MM.1S (cell line): Measurements from ENCODE around the gene HPS5.

Experiments
- DNase-seq: peaks from one replicate; pipeline ENCODE4 v3.0.0-alpha.2; 2015
- H2AFZ ChIP-seq: fragments of 300-600 bp; sonication (generic); 2 replicates; pipeline ENCODE4 v1.6.0; 2016; ENCODE audit warnings: antibody characterized with exemption, low read length
- H3F3A ChIP-seq: fragments of 300-600 bp; sonication (generic); 2 replicates; pipeline ENCODE4 v1.6.1; 2016; ENCODE audit warnings: mild to moderate bottlenecking, antibody characterized with exemption, low read length, moderate library complexity, mixed read lengths; ENCODE audit not compliant: insufficient read depth
- H3K27ac ChIP-seq: fragments of 300-600 bp; sonication (generic); 2 replicates; pipeline ENCODE4 v1.5.1; 2016; ENCODE audit warnings: mild to moderate bottlenecking, low read length
- H3K27me3 ChIP-seq: fragments of 300-600 bp; sonication (generic); replicated peaks from 2 replicates; pipeline ENCODE4 v1.6.0; 2016; ENCODE audit warnings: low read length; ENCODE audit not compliant: insufficient read depth
- H3K36me3 ChIP-seq: fragments of 300-600 bp; sonication (generic); replicated peaks from 2 replicates; pipeline ENCODE4 v1.6.1; 2016; ENCODE audit warnings: mild to moderate bottlenecking, low read length, mixed read lengths; ENCODE audit not compliant: insufficient read depth
- H3K4me1 ChIP-seq: fragments of 300-600 bp; sonication (generic); 2 replicates; pipeline ENCODE4 v1.6.1; 2016; ENCODE audit warnings: low read length, mixed read lengths
- H3K4me2 ChIP-seq: fragments of 300-600 bp; sonication (generic); 2 replicates; pipeline ENCODE4 v1.6.0; 2016; ENCODE audit warnings: low read depth, low read length
- H3K4me3 ChIP-seq: fragments of 300-600 bp; sonication (generic); 2 replicates; pipeline ENCODE4 v1.5.1; 2016; ENCODE audit warnings: low read length, mixed read lengths
- H3K79me2 ChIP-seq: fragments of 300-600 bp; sonication (generic); 2 replicates; pipeline ENCODE4 v1.6.1; 2016; ENCODE audit warnings: mixed run types, low read length, mixed read lengths
- H3K9ac ChIP-seq: fragments of 300-600 bp; sonication (generic); 2 replicates; pipeline ENCODE4 v1.6.1; 2016; ENCODE audit warnings: low read length, mixed read lengths
- H3K9me2 ChIP-seq: fragments of 300-600 bp; sonication (generic); replicated peaks from 2 replicates; pipeline ENCODE4 v1.6.1; 2016; ENCODE audit warnings: mild to moderate bottlenecking, low read length, mixed read lengths; ENCODE audit not compliant: insufficient read depth
- H3K9me3 ChIP-seq: fragments of 300-600 bp; sonication (generic); replicated peaks from 2 replicates; pipeline ENCODE4 v1.6.1; 2016; ENCODE audit warnings: mild to moderate bottlenecking, low read length, mixed read lengths; ENCODE audit not compliant: insufficient read depth
- H4K20me1 ChIP-seq: fragments of 300-600 bp; sonication (generic); 2 replicates; pipeline ENCODE4 v1.6.1; 2016; ENCODE audit warnings: mild to moderate bottlenecking, low read length, moderate library complexity, mixed read lengths; ENCODE audit not compliant: insufficient read depth
- EZH2 ChIP-seq: fragments of 300-600 bp; sonication (generic); optimal IDR thresholded peaks from 2 replicates; pipeline ENCODE3; 2017; ENCODE audit warnings: low read depth, mild to moderate bottlenecking, antibody characterized with exemption, low read length, mixed read lengths
- EZH2phosphoT487 ChIP-seq: fragments of 300-600 bp; sonication (generic); IDR thresholded peaks from 2 replicates; pipeline ENCODE4 v1.6.1; 2018; ENCODE audit warnings: antibody characterized with exemption, low read length
- TF ChIP-seq, protein P1 (sequence below): fragments of 300-600 bp; sonication (generic); IDR thresholded peaks from 2 replicates; pipeline ENCODE4 v1.5.1; 2016; ENCODE audit warnings: antibody characterized with exemption, low read length, mixed read lengths

HPS5 gene

DNA sequence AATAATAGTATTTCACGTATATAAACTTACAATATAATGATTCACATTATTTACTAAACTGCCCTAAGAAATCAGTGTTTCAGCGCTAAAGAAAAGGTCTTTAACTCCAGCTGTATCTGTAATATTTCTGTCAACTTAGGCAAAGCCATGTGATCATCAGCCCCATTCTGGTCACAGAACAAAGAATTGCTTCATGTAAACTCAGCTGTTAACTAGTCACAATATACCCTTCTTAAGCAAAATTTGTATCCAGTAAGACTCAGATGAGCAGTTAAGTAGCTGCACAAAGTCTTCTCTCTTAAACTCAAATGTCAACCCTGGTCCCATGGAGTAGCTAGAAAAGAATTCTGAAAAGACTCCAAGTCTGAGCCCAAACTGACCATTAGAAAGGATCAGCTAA, 26.6 kb downstream of the HPS5 start:
- TF ChIP-seq EZH2phosphoT487 (no peak), EZH2 (no peak)
- TF ChIP-seq, protein P1, sequence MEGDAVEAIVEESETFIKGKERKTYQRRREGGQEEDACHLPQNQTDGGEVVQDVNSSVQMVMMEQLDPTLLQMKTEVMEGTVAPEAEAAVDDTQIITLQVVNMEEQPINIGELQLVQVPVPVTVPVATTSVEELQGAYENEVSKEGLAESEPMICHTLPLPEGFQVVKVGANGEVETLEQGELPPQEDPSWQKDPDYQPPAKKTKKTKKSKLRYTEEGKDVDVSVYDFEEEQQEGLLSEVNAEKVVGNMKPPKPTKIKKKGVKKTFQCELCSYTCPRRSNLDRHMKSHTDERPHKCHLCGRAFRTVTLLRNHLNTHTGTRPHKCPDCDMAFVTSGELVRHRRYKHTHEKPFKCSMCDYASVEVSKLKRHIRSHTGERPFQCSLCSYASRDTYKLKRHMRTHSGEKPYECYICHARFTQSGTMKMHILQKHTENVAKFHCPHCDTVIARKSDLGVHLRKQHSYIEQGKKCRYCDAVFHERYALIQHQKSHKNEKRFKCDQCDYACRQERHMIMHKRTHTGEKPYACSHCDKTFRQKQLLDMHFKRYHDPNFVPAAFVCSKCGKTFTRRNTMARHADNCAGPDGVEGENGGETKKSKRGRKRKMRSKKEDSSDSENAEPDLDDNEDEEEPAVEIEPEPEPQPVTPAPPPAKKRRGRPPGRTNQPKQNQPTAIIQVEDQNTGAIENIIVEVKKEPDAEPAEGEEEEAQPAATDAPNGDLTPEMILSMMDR = no peak
- no peak for DNase-seq
- no peaks in the 10 kb centered on the region for H3F3A ChIP-seq
- no peak overlapping the region for H3K9ac ChIP-seq
- no peaks in the 10 kb centered on the region for H3K4me1 ChIP-seq
- H3K36me3 ChIP-seq = no peaks in the 10 kb centered on the region; the same call in 1 of the 2 replicates
- no peak overlapping the region for H3K4me2 ChIP-seq
- H3K27me3 ChIP-seq = no peaks in the 10 kb centered on the region
- no peaks in the 10 kb centered on the region for H3K9me2 ChIP-seq
- H2AFZ ChIP-seq = no peak overlapping the region
- no peak overlapping the region for H3K27ac ChIP-seq
- no peak overlapping the region for H3K4me3 ChIP-seq
- no peaks in the 10 kb centered on the region for H4K20me1 ChIP-seq
- H3K79me2 ChIP-seq = no peaks in the 10 kb centered on the region
- no peaks in the 10 kb centered on the region for H3K9me3 ChIP-seq

DNA sequence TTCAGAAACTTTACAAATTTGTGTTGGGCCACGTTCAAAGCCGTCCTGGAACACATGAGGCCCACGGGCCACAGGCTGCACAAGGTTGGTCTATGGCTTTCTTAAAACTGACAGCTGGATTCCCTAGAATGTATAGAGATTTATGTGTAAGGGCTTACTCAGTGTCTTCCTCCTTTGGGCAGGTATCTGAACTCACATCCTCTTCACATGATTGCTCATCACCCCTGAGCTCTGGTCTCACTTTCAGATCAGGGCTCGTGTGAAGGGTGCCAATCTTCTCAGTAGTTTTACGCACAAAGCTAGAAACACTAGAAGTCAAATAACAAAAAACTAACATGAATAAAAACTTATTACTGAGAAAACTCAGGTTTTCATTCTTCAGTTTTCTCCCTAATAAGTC, 27.1 kb downstream of the HPS5 start:
- no peaks in the 10 kb centered on the region for H3F3A ChIP-seq
- H3K4me1 ChIP-seq = no peaks in the 10 kb centered on the region
- no peak for DNase-seq
- H3K36me3 ChIP-seq = no peaks in the 10 kb centered on the region; the same call in 1 of the 2 replicates
- no peaks in the 10 kb centered on the region for H3K79me2 ChIP-seq
- H3K4me2 ChIP-seq = no peak overlapping the region
- no peaks in the 10 kb centered on the region for H4K20me1 ChIP-seq
- no peaks in the 10 kb centered on the region for H3K9me3 ChIP-seq
- no peak overlapping the region for H3K27ac ChIP-seq
- no peak overlapping the region for H3K4me3 ChIP-seq
- TF ChIP-seq EZH2 (no peak), EZH2phosphoT487 (no peak)
- TF ChIP-seq, protein P1 = no peak
- H3K9me2 ChIP-seq = no peaks in the 10 kb centered on the region
- no peaks in the 10 kb centered on the region for H3K27me3 ChIP-seq
- H3K9ac ChIP-seq = no peak overlapping the region
- no peak overlapping the region for H2AFZ ChIP-seq

DNA sequence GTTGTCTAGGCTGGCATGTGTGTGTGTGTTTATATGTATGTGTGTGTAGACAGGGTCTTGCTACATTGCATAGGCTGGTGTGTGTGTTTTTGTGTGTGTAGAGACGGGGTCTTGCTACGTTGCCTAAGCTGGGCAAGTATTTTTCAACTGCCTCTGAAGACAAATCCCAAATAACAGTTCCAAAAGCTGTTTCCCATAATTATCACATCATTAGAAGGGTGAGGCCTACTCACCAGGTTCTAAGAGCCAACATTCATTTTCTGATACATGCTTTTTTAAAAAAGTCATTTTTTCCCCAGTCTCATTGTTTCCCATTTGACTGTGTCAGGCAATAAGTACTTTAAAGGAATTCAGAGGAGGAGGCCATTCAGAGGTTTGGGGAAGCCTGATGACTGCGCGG, 33.0 kb downstream of the HPS5 start:
- no peak overlapping the region for H3K4me2 ChIP-seq
- H3K27ac ChIP-seq = no peak overlapping the region
- no peaks in the 10 kb centered on the region for H3K9me3 ChIP-seq
- no peaks in the 10 kb centered on the region for H3K9me2 ChIP-seq
- H3K9ac ChIP-seq = no peak overlapping the region
- H3K79me2 ChIP-seq = no peaks in the 10 kb centered on the region
- H3K4me3 ChIP-seq = no peak overlapping the region
- TF ChIP-seq EZH2 (no peak), EZH2phosphoT487 (no peak)
- TF ChIP-seq, protein P1 = no peak
- no peaks in the 10 kb centered on the region for H3K4me1 ChIP-seq
- no peaks in the 10 kb centered on the region for H4K20me1 ChIP-seq
- no peak overlapping the region for H2AFZ ChIP-seq
- H3F3A ChIP-seq = no peaks in the 10 kb centered on the region
- no peak for DNase-seq
- no peaks in the 10 kb centered on the region for H3K27me3 ChIP-seq
- H3K36me3 ChIP-seq = no peaks in the 10 kb centered on the region
